Mucosa of rectum (tissue), 2 donors: ENCODE results near the gene GTF2H2.
"Not testable (repeated sequence)": the region's sequence is repeated elsewhere in the genome, so short reads cannot be mapped to it uniquely, and the experiment has no call there.

Experiments
- H3K27ac ChIP-seq, 2 donors: one replicate each; pipeline ENCODE4 v1.7.0; 2013; ENCODE audit warnings: inconsistent platforms in 2 of 2, low read depth in 2 of 2, low read length in 2 of 2
- H3K27me3 ChIP-seq, 2 donors: one replicate each; pipeline ENCODE4 v1.7.0; 2013; ENCODE audit warnings: low read length in 2 of 2; ENCODE audit not compliant: control insufficient read depth in 2 of 2, insufficient read depth in 2 of 2
- H3K36me3 ChIP-seq, 2 donors: one replicate each; pipeline ENCODE4 v1.7.0; 2013; ENCODE audit warnings: low read length in 2 of 2; ENCODE audit not compliant: control insufficient read depth in 2 of 2, insufficient read depth in 2 of 2
- H3K4me1 ChIP-seq, 2 donors: one replicate each; pipeline ENCODE4 v1.7.0; 2013; ENCODE audit warnings: low read length in 2 of 2, mild to moderate bottlenecking in 1 of 2; ENCODE audit not compliant: control insufficient read depth in 2 of 2, insufficient read depth in 2 of 2
- H3K4me3 ChIP-seq, 2 donors: one replicate each; pipeline ENCODE4 v1.7.0; 2013; ENCODE audit warnings: low read length in 2 of 2
- H3K9ac ChIP-seq, 2 donors: one replicate each; pipeline ENCODE4 v1.7.0; 2013; ENCODE audit warnings: low read length in 2 of 2, low read depth in 1 of 2, mild to moderate bottlenecking in 1 of 2
- H3K9me3 ChIP-seq, 2 donors: one replicate each; pipeline ENCODE4 v1.7.0; 2013; ENCODE audit warnings: low read length in 2 of 2; ENCODE audit not compliant: control insufficient read depth in 2 of 2
- donor health status: healthy.
- donor health status: Normal muscosa, but diverticular disease.

The GTF2H2 gene

DNA sequence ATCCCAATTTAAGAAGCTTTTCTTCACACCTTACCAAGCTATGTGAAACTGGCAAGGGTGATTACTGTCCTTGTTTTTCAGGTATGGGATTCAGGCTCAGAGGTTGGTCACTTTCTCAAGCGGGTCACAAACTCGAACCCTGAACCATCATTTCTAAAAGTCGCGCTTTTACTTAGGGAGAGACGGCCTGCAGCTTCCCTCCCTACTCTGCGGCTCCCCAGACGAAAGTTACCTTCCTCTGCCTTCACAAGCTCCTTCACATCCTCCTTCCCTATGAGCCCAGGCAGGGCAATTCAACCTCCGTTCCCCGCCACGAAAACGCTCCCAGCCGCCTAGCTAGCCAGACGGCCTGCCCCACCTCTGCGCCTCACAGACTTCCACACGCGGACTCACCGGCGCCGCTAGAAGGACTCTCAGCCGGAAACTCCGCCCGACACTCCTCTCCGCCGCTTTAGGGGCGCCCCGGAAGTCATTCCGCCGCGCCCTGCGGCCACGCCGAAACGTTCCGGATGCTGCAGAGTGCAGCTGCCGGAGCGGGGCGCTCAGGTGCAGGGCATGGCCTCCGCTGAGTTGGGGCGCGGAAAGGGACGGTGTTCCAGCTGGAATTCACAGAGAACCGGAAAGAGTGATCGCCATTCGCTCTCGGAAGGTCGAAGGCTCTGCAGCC is at the start of gene GTF2H2:
Gene GTF2H2, minus strand, starts transcription at position 415 of the 667 bp plus-strand sequence. CDS start 4,913 bp downstream, outside the sequence.
- not testable (repeated sequence) for H3K9me3 ChIP-seq, H3K9ac ChIP-seq, H3K36me3 ChIP-seq, H3K4me1 ChIP-seq, H3K27ac ChIP-seq, H3K4me3 ChIP-seq, H3K27me3 ChIP-seq

DNA sequence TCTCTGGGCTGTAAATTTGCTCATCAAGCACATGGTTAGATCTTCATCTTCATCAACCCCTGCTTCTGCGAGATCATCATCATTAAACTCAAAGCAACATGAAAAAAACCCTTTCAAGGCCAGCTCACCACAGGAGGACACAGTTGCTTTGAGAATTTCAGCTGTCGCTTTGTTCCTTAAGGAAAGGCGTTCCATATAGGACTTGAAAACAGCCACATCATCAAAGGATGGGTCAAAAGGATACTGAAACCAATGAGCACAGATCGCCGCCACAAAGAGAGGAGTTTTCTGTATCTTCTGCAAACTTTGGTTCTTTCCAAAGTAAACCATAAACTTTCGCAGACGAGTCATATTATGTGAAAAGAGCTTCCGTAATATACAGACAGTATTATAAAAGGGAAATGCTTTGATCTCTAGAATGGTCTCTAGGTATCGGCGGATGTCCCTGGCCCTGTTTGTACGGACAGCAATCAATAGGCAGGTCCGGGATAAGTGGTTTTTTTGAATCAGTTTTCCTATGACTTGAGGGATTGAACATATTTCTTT is 42.3 kb upstream of the GTF2H2 start:
- not testable (repeated sequence) for H3K4me1 ChIP-seq, H3K27me3 ChIP-seq, H3K9me3 ChIP-seq, H3K27ac ChIP-seq, H3K9ac ChIP-seq, H3K4me3 ChIP-seq, H3K36me3 ChIP-seq

DNA sequence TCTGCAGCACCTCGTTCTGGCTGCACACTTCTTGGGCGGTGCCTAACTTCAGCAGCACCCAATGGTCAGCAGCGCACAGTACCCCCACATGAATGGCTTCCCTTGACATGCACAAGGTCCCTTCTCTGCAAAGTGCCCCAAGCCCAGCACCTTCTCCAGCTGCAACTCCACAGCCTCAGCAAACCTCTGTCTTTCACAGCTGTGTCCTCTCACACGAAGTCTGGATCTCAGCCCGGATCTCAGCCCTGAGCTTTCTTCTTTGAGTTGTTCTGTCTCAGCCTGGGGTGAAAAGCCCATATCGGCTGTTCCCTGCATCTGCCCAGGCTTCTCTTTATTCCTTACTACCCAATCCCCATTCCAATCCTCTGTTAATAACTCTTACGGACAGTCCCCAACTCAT is 32.5 kb upstream of the GTF2H2 start:
- H3K27ac ChIP-seq, H3K4me1 ChIP-seq, H3K4me3 ChIP-seq, H3K27me3 ChIP-seq, H3K9ac ChIP-seq, H3K9me3 ChIP-seq, H3K36me3 ChIP-seq: not testable (repeated sequence)

DNA sequence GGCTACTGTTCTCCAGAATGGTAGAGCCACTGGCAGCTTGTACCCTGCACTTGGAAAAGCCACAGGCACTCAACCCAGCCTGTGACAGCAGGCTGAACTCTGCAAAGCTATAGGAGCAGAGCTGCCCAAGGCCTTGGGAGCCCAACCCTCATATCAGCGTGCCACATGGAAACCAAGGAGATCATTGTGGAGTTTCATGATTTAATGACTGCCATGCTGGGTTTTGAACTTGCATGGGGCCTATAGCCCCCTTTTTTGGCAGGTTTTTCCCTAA is 30.4 kb upstream of the GTF2H2 start:
- H3K27ac ChIP-seq, H3K9me3 ChIP-seq: not testable (repeated sequence)

DNA sequence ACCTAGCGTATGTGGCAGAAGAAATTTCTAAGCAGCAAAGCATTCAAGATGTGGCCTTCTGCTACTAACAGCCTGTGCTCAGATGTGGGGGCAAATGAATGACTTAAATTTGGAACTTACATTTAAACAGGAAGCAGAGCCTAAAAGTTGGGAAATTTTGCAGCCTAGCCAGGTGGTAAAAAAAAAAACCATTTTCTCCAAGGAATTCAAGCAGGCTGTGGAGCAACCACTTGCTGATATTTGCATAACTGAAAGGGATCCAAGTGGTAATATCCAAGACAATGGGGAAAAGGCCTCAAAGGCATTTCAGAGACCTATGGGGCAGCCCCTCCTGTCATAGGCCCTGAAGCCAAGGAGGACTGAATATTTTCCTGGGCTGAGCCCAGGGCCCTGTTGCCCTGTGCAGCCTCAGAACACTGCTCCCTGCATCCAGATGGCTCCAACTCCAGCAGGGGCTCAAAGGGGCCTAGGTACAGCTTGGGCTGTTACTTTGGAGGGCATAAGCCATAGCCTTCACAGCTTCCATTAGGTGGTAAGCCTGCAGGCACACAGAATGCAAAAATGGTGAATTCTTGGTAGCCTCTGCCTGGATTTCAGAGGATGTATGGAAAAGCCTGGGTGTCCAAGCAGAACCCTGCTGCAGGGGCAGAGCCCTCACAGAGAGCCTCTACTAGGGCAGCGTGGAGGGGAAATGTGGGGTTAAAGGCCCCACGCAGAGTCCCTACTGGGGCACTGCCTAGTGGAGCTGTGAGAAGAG is 29.9 kb upstream of the GTF2H2 start:
- not testable (repeated sequence) for H3K27me3 ChIP-seq, H3K4me1 ChIP-seq, H3K4me3 ChIP-seq, H3K27ac ChIP-seq, H3K36me3 ChIP-seq, H3K9ac ChIP-seq, H3K9me3 ChIP-seq

More for the DNA sequence above, 30.4 kb upstream of the GTF2H2 start:
- not testable (repeated sequence) for H3K4me1 ChIP-seq, H3K36me3 ChIP-seq, H3K4me3 ChIP-seq, H3K9ac ChIP-seq, H3K27me3 ChIP-seq

DNA sequence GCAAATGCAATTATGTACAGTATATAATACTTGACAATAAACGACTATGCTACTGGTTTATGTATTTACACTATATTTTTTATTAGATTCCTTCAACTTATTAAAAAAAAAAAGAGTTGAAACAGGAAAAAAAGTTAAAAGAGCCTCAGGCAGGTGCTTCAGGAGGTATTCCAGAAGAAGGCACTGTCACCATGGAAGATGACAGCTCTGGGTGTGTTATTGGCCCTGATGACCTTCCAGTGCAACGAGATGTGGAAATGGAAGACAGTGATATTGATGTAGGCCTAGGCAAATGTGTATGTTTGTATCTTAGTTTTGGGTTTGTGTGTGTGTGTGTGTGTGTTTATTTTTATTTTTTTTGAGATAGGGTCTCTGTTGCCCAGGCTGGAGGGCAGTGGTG is 22.3 kb upstream of the GTF2H2 start:
- H3K4me1 ChIP-seq, H3K36me3 ChIP-seq, H3K27me3 ChIP-seq, H3K9ac ChIP-seq, H3K27ac ChIP-seq, H3K9me3 ChIP-seq, H3K4me3 ChIP-seq: not testable (repeated sequence)

DNA sequence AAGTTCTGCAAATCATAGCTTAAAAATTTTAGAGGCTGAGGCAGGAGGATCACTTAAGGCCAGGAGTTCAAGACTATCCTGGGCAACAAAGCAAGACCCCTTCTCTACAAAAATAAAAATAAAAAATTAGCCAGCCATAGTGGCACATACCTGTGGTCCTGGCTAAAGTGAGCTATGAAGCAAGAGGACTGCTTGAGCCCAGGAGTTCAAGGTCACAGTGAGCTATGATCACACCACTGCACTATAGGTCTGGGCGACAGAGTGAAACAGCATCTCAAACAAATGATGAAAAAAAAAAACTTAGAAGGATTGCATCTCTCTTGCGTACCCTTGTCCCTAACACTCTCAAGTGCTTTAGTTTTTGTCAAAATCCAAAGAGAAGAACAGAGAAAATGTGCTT is 21.3 kb upstream of the GTF2H2 start:
- H3K27me3 ChIP-seq, H3K9me3 ChIP-seq, H3K4me1 ChIP-seq, H3K36me3 ChIP-seq, H3K27ac ChIP-seq, H3K4me3 ChIP-seq, H3K9ac ChIP-seq: not testable (repeated sequence)

DNA sequence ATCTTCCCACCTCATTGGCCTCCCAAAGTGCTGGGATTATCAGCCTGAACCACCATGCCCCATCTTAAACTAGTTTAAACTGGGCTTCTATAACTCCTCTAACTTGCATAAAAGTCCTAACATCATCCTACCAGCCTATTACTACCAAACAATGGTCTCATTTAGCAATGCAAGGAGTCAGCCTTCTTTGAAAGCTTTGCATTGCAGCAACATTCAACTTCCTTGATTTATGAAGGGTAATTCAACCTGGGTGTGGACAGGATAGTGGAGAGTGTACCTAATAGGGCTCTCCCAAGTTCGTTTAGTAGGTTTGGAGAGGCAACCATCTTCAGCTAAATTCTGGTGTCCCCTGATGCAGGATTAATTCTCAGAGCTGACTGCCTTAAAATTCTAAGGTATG is 18.7 kb upstream of the GTF2H2 start:
- H3K4me1 ChIP-seq, H3K9me3 ChIP-seq, H3K4me3 ChIP-seq, H3K27me3 ChIP-seq, H3K27ac ChIP-seq, H3K36me3 ChIP-seq, H3K9ac ChIP-seq: not testable (repeated sequence)

DNA sequence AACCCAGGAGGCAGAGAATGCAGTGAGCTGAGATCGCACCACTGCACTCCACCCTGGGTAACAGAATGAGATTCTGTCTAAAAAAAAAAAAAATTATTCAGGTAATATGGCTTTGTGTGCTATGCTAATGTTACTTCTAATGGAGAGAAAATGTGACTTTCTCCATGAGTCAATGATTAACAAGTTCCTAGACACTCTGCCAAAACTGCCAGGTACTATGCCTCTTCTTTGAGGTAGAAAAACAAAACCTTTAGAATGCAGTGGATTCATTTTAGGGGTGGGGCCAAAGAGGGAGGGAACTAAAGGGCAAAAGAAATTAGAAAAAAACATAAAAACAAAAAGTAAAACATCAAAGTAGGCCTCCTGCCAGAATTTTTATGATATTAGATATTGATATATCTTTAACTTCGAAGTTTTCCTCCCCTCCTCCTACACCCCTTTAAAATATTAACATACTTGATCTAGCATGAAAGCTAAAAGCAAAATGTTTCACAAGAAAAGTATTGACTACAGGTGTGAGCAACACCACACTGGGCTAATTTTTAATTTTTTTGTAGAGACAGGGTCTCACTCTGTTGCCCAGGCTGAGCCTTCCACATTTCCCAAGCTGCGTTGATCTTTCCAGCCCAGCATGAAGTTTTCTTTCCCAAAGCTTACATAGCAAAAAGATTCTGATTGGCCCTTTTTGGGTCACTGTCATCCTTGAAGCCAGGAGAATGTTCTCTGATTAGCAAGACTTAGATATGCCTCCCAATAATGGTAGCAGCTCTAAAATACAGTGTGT is 17.0 kb upstream of the GTF2H2 start:
- not testable (repeated sequence) for H3K36me3 ChIP-seq, H3K27ac ChIP-seq, H3K4me1 ChIP-seq, H3K9ac ChIP-seq, H3K9me3 ChIP-seq, H3K4me3 ChIP-seq, H3K27me3 ChIP-seq

DNA sequence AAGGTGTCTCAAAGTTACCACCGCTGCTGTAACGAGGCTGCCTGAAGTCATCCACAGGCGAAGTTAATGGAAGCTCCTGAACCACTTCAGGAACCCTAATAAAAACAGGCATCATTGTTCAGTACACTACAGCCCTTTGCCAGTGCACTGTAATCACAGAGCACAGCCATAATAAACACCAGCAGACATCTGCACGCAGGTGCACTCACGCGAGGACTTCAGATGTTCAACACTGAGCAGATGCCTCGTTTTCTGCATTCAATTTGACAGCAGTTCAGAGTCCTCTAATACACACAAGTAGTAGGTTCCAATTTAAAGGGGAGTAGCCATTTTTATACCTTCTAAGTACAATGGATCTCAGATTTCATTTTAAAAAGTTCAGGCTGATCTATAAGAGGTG is 15.4 kb upstream of the GTF2H2 start:
- H3K27me3 ChIP-seq, H3K9ac ChIP-seq, H3K4me3 ChIP-seq: not testable (repeated sequence)

More for the DNA sequence above, 15.4 kb upstream of the GTF2H2 start:
- not testable (repeated sequence) for H3K4me1 ChIP-seq, H3K9me3 ChIP-seq, H3K36me3 ChIP-seq, H3K27ac ChIP-seq
